CD4-positive, alpha-beta T cell treated with Interferon alpha-2 for 1 hour (primary cell): Measurements from ENCODE around the gene TMEM53.
"Not testable (repeated sequence)": the region's sequence is repeated elsewhere in the genome, so short reads cannot be mapped to it uniquely, and the experiment has no call there.

Experiments
- DNase-seq, 2 donors: peaks; one replicate each; pipeline ENCODE4 v3.0.0-alpha.2; 2020 to 2022

Gene TMEM53

DNA sequence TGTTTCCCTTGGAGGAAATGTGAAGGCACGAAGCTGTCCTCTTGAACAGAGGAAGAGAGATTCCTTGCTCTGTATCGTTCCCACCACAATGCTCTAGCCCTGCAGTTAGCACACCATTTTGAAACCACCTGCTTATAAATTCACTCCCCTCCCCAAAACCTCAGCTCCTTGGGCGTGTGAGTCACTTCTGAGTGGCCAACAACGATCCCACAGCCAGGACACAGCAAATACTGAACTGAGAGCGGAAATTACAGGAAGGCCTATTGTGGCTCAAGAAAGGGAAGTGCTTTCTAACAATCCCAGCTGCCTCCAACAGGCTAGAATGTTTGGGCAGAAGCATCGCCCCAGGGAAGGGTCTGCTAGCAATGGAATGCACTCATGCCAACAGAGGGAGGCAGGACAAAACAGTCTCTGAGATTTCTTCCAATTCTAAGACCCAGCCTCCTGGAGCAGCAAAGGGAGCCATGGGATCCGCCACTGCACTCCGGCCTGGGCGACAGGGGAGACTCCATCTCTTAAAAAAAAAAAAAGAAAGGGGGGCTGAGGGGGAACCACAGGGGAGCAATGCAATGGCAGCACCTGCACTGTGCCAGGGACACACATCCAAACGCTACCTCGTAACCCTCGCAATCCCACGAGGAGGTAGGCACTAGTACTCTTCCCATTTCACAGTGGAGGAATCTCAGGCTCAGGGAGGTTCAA is 1.9 kb downstream of the TMEM53 start:
- DNase-seq: peak; percentile 34 to 59

DNA sequence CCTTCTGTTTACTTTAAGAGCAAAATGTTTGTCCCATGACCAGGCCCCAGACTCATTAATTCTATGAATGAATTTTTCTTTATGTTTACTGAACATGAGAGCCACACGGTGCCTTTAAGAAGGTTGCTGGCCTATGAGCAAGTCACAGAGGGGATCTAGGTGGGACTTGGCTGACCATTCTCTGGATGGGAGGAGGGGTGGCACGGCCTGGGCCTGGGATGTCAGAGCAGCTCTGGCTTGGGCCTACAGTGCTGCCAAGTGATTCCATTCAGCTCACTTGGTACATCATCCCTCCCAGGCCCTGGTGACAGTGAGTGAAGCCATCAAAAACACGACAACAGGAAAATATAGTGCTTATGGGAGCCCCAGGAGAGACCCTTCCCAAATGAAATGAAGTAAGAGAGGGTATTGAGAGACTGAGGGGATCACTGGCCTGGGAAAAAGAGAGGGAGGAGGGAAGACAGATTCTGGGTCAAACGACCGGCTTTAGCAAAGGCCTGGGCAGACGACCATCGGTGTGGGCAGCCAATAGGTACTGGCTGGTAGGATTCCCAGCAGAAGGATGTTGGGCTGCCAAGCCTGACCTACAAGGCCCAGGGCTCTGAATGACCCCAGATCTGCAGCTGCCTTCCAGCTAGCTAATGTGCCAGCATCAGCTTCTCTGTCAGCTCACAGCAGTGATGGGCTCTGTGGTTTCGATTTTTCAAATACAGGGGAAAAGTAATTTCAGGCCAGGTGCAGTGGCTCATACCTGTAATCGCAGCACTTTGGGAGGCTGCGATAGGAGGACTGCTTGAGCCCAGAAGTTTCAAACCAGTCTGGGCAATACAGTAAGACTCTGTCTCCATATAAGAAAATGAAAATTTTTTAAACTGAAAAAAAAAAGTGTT is 3.3 kb downstream of the TMEM53 start:
- no peak for DNase-seq

- DNase-seq: not testable (repeated sequence)
Measured at GRCh38 chr1:44666719-44667118, 7.6 kb downstream of the TMEM53 start.

GRCh38 chr1:44664730-44665370 is 9.4 kb downstream of the TMEM53 start:
- no peak for DNase-seq

- no peak for DNase-seq
Measured at GRCh38 chr1:44663417-44663816, 10.9 kb downstream of the TMEM53 start.

DNA sequence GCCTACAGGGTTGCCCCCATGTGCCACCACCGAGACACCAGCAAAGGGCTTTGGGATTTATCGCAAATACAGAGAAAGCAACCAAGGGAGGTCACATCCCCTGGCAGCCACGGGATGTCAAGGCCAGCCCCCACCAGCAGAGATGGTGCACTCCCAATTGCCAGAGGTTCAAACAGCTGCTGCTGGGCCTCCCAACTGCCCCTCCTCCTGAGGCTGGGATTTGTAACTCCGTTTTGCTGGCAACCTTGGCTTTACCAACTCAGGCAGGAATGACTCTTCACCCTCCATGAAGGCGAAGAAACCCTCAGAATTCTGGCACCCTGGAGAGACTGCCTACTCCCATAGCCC is 11.6 kb downstream of the TMEM53 start:
- DNase-seq: no peak

GRCh38 chr1:44661781-44662682 is 12.2 kb downstream of the TMEM53 start:
- DNase-seq: no peak

GRCh38 chr1:44660176-44660575 is 14.1 kb downstream of the TMEM53 start:
- no peak for DNase-seq

DNA sequence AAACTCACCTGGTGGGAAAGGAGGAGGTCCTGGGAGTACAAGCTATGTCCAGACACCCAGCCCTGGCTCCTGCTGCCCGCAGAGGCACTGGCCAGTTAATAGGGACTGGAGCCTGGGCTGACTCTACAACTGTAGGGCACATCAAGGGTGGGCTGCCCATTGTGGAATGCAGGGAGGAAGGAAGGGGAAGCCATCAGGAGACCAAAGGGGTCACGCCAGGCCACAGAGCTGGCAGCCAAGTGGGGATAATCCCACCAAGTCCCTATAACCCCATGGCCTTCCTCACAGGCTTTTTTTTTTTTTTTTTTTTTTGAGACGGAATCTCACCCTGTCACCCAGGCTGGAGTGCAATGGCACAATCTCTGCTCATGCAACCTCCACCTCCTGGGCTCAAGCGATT is 14.7 kb downstream of the TMEM53 start:
- no peak for DNase-seq

DNA sequence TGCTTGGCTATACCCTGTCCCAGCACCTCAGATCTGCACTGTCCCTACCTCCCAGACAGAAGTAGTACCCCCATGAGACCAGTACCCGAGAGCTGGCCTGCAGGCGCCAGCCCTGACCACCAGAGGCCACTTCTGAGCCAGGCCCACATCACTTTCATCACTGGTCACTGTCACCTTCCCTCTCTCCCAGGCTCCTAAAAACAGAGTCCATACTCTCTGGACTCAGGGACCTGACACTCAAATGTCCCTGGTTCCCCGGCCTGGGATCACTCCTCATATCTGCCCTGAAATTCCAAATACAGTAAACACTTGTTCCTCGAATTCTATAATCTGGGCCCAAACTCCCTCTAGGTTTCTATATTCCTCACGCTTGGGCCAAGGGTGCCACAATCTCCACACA is 18.7 kb downstream of the TMEM53 start:
- no peak for DNase-seq

DNA sequence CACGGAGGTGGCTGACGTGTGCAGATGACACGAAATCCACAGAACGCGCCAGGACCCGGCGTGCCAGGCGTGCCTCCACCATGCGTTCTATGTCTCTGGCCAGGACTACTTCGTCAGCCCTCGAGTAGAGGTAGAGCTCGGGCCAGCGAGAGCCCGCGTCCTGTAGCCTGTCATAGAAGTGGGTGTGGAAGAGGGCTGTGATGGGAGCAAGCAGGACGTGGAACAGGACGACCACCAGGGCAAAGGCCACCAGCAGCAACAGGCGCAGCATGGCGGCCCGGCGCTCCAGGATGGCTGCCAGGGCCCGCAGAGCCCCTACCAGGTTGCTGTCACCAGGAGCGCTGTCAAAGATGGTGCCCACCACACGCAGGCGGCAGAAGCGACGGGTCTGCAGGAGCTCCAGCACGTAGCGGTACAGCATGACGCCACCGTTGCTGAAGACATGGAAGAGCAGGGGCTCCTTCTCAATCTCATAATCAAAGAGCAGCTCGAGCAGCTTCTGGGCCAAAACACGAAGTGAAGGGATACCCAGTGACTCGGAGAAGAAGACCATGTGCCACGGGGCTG is 19.6 kb downstream of the TMEM53 start:
- DNase-seq: no peak

GRCh38 chr1:44653107-44653964 is 20.9 kb downstream of the TMEM53 start:
- DNase-seq: no peak

DNA sequence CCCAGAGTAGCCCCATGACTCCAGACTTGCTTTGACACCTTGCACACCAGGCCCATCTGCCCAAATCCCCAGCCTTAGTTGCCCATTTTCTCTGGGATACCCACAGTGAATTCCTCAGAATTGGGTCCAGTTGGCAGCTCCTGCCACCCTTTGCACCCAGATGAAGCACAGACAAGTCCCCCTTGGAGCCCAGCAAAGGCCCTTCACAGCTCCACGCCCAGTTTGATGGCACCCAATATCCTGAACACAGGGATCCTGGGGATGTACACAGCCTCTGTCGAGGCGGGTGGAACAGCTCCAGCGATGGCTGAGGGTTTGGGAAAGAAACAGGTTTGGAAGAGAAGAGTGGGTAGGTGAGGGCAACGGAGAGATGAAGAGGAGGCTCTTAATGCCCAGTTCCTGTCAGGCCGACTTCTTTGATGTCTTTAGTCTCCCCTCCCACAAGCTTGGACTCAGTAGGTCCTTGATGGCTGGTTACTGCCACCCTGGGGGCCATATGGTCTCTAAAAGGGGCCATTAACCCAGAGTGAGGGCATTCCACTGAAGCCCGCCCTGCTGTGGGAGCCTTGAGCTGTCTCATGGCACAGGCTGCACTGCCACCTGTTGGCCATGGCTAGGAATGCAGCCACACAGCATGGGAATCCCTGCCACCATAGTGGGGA is 21.7 kb downstream of the TMEM53 start:
- DNase-seq: peak; percentile 67 to 79

- DNase-seq: no peak
Measured at GRCh38 chr1:44651069-44651468, 23.2 kb downstream of the TMEM53 start.

GRCh38 chr1:44650159-44650831 is 24.0 kb downstream of the TMEM53 start:
- DNase-seq: no peak

DNA sequence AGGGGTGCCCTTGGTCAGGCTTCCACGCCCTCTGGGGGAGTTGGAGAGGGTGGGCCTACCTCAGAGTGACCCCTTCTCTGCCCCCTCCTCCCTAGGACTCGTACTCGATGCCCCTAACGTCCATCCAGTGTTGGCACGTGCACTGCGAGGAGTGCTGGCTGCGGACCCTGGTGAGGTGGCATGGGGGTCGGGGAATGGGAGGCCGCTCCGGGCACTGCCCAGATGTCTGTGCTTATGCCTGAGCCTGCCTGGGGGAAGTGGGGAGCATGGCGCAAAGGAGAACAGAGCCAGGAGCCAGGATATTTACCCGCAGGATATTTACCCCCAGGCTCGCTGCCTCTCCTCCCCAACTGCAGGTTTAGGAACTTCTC is 24.5 kb downstream of the TMEM53 start:
- no peak for DNase-seq

- no peak for DNase-seq
Measured at GRCh38 chr1:44648529-44649250, 25.6 kb downstream of the TMEM53 start.

GRCh38 chr1:44647896-44648295 is 26.4 kb downstream of the TMEM53 start:
- no peak for DNase-seq

DNA sequence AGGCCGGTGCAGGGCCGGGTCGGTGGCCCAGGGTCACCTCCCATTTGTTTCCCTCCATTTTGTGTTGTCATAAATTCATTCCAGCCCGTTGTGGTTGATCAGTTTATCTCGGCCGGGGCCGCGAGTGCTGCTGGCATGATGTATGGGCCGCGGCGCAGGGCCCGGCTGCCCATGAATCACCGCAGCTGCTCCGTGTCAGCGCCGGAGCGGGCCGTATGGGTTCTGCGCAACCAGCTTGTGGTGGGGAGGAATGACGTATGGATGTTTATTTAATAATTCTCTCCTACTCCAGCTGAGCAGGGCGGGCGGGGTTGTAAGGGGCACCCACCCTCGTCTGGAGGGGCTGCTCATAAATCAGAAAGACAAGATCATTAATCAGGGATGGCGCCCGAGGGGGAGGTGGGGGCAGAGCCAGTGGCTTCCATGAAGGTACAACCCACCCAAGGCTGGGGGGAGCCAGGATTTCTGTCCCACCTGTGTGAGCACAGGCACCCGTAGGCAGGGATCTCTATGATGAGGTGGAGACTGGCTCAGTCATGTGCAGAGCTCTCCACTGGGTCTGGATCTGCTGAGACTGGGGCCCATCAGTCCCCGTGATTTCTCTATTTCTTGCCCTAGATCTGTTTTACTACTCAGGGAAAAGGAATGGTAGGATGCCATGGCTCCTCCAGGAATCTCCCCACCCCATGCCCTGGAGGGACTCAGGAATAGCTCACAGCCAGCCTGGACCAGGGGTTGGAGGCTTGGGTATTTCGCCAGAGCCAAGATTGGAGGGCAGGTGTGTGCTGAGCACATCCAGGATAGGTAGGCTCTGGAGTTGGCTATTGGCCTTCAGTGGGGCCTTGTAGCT is 27.8 kb downstream of the TMEM53 start:
- DNase-seq: no peak
